22Rv1 (cell line): ENCODE measurements around the gene HEMGN.

Source experiments
- H3K27ac ChIP-seq: fragments of 450-650 bp; 2 replicates; pipeline ENCODE4 v1.5.1; 2017
- CTCF ChIP-seq: fragments of 450-650 bp; IDR thresholded peaks from 2 replicates; pipeline ENCODE4 v1.5.1; 2017; ENCODE audit warnings: mild to moderate bottlenecking
- ZFX ChIP-seq: fragments of 450-650 bp; IDR thresholded peaks from 2 replicates; pipeline ENCODE4 v1.6.1; 2017; ENCODE audit warnings: antibody characterized with exemption, borderline replicate concordance

The HEMGN gene

GRCh38 chr9:97904725-97905124 lies 33.2 kb downstream of the HEMGN start:
- H3K27ac ChIP-seq, result no peak overlapping the region
- TF ChIP-seq CTCF, result no peak
- no peak for TF ChIP-seq ZFX

- TF ChIP-seq CTCF, result no peak
- TF ChIP-seq ZFX, result no peak
- H3K27ac ChIP-seq, result no peak overlapping the region
Observed at GRCh38 chr9:97903177-97903576, 34.8 kb downstream of the HEMGN start.

GRCh38 chr9:97900738-97901565 lies 37.0 kb downstream of the HEMGN start:
- TF ChIP-seq CTCF (peak; percentile 90), ZFX (no peak)
- H3K27ac ChIP-seq, result no peak overlapping the region

- no peak for TF ChIP-seq ZFX
- no peak for TF ChIP-seq CTCF
- no peak overlapping the region for H3K27ac ChIP-seq
Observed at GRCh38 chr9:97900103-97900737, 37.8 kb downstream of the HEMGN start.

- TF ChIP-seq CTCF (peak; percentile 23; the same call in 1 of the 2 replicates), ZFX (no peak)
Observed at GRCh38 chr9:97895695-97896332, 42.2 kb downstream of the HEMGN start.

GRCh38 chr9:97895211-97895610 lies 42.8 kb downstream of the HEMGN start:
- no peak for TF ChIP-seq CTCF
- TF ChIP-seq ZFX, result no peak
- H3K27ac ChIP-seq, result no peak overlapping the region

More at GRCh38 chr9:97895695-97896332, 42.2 kb downstream of the HEMGN start:
- no peak overlapping the region for H3K27ac ChIP-seq
